ENCODE data around the gene PTCH1.

PTCH1 gene

DNA sequence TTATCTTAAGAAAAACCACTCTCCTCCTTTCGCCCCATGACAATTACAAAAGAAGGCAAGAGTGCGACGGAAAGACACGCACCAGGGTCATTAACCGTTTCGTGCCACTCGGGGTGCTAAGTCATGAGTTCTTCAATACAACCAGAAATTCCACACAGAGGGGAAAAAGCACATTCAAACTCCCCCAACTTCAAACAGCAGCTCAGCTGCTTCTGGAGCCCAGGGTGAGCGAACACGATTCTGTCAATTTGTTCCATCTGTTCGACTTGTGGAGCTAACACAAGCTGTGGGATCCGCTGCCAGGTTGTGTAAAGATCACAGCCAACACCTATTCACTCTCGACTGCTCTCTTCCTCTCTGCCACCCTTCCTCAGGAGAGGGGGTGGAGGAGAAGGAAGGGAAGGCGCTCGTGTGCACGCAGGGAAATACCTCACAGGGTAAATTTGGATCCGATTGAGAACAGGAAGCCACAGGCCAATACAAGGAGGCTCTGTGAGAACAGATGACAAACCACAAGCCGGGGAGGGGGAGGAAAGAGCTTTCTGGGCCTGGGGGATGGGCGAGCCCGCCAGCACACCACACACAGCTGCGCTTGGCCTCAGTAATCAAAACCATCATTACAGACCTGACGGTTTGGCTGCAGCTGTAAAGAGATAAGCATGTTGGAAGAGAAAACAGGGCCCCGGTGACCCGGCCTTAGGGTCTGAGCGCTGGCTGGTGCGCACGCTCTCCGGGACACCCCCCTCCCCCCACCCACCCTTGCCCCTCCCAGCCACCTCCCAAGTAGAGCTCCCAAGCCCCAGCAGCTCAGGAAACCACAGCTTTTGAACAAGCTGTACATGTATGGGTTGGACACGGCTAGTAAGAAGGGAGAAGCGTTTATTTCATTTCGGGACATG is 54.3 kb downstream of the PTCH1 start:
- no peak for DNase-seq

DNA sequence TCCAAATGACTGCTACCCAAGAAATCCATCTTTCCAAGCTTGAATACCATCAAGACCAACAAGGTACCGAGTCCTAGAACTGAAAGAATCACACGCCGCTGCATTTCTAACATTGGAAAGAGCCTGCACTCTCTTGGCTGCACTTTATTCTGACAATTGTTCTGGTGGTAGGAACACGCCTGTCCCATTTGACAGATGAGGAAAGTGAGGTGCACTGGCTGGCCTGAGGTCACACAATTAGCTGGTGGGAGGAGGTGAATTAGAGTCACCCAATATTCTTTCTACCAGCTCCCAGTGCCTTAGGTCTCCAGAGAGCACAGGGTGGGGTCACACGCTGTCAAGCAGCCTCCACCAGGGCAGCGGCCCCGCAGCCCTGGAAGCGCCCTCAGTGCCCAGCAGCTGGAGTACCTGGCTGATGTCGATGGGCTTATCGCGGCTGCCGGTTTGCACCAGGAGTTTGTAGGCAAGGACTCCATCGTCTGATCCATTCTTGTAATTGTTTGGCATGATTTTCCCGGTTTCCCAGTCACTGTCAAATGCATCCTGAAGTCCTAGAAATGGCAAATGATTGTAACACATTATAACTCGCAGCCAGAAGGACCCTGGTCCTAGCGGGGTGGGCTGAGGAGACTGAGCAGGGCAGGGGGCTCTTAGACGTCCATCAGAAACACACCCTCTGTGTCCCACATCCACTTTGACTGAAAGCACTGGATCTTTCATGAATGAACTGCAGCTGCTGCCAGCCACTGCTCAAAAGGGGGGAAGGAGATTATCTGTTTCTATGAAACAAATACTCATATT is 55.1 kb downstream of the PTCH1 start:
- no peak for DNase-seq

DNA sequence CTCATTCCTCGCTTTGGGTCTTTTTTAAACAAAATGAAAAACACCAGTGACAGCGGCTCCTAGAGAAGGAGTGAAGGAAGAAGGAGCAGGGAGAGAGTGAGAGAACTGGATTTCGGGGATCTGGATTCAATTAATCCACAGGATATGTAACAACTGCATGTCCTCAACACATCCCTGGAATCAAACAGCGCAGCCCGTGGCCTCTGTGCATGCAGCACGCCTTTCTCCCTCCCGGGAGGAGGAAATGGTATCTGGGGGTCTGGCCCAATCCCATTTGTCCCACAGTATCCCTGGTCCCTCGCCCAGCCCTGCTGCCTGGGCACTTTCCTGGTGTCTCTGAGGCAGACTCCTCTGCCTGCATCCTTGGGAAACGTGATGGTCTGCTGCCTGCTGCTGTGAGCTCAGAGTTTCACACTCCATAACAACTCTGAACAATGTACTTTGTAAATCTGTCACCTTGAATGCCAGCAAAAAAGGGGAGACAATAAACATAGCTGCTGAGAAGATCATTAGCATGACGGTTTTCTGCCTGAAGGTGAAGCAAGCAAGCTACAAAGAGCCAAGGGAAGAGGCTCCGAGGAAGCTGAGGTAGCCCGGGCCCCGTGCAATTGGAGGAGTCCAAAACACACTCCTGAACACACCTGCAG is 56.1 kb downstream of the PTCH1 start:
- DNase-seq: no peak

DNA sequence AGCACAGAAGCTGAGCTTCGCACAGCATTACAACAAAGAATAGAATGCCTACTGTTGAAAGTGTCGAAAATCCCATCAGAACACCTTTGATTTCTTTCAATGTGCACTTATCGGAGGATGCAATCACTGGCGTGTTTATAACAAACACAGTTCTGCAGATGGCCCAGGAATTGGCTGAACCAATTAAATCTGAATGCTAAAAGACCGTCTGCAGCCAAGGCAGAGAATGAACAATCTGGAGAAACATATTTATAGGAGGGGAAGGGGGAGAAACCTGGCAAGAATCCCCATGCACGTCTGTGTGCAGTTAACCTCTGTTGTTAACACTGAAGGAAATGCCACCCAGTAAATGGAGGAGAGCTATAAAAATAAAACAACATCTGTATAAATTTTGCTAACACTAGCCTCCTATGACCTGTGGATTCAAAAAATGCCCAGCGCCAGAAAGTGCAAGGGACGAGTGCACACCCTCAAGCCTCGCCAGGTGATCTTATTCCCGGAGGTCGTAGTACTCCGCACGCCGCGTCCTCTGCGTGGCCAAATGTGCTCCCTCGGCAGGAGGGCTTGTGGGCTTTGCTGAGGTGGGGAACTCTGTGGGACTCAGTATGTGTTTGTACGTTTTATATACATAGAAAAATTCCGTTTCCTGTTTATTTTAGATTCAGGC is 56.8 kb downstream of the PTCH1 start:
- DNase-seq: no peak

DNA sequence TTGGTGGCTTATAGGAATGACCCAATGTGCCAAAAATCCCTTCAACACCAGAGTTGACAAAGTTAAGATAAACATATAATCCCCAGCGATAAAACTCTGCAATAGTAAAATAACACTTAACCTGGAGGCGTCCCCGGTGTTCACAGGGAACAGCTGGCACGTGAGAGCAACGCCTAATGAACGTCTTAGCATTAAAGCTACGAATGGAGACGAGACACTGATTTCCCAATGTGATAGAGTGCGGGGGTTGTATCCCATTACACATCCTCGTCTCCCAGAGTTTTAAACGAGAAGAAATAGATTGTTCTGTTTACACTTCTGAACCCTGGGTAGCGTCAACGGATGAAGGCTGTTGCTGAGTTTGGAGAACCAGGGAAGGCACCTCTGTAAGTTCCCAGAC is 57.6 kb downstream of the PTCH1 start:
- DNase-seq: no peak

DNA sequence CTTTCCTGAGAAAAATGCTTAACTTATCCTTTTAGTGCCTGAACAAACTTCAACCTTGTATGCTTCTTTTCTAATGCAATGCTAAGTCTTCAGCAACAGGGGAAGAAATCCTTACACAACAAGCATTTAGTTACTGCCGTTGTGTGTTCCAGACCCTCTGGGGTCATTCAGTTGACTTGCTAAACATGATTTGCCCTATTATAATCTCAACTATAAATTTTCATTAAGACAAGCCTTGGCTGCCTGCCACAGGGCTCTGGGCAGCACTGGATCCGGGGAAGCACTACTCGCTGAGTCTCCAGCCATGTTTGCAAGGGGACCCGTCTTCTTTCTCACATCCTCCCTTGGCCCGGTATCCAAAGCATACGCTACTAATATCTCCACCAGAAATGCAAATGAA is 58.1 kb downstream of the PTCH1 start:
- DNase-seq: no peak

DNA sequence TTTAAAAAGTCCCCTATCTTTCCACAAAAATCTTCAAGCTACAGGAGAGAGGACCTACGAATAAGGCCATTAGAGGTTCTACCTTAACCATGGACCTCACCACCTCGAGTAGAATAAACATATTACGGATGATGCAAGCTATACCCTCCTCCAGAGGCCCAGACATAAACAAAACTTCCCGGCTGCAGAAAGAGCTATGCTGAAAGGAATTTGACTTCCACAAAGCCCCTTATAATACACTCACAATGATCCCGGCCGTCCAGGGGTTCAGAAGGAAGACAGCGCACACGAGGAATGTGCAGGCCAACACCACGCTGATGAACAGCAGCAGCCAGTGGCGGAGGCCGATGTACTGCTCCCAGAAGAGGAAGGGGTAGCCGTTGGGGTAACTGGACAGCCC is 59.0 kb downstream of the PTCH1 start:
- no peak for DNase-seq

DNA sequence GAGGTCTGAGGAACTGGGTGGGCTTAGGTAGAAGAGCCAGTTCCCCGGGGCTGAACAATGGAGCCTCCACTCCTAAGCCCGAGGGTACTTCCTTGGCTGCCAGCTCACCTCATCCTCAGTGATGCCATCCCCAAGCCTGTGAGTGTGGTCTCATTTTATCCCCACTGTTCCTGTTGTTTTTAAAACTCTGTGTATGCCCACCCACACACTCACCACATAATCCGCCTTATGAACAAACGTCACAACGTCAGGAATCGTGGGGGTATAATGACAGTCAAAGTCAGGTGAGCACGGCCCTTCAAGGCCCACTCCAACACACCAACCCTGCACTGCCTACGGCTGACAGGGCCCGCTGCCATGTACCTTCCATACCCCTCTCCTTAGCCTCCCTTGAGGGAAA is 61.1 kb downstream of the PTCH1 start:
- no peak for DNase-seq

DNA sequence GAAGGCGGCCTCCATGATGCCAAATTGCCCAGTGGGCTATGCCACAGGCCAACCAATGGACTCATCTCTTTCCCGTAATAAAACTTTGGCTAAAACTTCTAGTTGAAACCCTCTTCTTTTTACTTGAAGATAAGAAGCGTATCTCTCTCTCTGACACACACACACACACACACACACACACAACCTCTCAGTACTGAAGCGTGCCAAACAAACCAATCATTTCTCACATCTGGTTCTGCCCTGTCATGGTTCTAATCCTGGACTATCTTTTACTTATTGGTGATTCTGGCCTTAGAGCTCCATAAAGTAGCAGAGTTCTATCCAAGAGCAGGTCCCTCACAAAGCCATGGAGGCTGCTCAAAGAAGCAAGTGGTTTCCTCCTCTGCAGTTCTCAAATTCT is 64.6 kb downstream of the PTCH1 start:
- DNase-seq: no peak

DNA sequence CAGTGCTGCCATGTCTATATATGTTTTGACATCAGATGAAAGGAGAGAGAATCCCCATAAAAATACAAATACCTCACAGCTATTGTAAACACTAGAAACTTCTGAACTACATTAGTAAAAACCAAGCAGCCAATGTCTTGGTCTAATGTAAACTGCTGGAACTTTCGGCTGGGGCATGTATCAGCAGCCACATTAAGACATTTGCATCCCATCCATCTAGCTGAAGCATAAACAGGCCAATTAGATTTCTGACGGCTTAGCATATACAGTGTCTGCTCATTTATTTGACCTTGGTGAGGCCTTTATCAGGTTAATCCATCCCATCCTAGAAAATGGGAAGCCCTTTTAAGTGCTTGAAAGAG is 65.7 kb downstream of the PTCH1 start:
- no peak for DNase-seq

DNA sequence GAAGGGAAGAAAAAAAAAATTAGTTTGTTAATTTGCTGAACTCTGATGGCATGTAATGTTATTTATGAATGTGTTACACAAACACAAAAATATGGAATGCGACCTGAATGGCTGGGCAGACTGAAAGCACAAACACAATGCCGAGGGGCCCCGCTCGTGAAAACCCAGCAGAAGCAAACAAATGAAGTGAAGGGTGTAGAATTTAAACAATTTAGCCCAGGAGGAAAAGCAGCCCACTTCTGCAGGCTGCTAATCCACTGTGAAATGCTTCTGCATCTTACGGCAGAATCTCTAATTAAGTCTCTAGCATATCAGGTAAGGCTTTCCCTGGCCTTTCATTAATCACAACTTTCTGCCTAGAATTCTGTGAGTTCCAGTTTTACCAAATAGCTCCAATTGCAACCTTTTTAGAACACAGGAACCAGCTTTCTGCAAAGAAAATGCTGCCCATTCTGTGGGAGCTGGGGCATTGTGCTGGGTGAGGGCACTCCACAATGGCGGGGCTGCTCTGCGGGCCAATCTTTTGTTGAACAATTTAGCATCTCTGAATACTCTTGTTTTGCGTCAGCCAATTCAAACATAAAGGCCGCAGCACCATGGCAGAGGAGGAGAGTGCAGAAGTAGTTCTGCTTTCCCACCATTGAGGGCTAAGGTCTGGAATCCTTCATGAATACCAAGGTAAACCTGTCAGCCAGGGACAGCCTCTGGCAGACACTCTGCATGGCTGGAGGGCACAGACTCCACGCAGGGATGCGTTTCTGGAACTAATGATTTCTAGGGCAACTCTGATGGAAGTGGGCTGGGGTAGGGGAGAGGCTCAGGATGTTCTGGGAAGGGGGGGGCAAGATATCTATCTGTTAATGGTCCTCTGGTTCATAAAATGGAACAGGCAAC is 66.4 kb downstream of the PTCH1 start:
- no peak for DNase-seq

DNA sequence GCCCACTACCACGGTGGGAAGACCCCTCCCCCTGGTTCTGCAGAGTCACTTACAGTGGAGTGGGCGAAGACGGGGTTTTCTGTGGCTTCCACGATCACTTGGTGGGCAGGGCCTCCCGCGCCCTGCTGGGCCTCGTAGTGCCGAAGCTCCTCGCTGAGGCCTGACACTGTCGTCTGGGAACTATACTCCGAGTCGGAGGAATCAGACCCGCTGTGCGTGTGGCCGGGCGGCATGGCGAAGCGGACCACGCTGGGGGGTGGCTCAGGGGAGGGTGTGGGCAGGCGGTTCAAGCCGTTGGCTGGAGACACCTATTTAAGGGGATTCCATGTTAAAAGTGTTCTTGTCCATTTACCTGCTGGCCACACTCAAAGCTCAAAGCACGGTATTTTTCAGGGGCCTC is 67.8 kb downstream of the PTCH1 start:
- DNase-seq: no peak

DNA sequence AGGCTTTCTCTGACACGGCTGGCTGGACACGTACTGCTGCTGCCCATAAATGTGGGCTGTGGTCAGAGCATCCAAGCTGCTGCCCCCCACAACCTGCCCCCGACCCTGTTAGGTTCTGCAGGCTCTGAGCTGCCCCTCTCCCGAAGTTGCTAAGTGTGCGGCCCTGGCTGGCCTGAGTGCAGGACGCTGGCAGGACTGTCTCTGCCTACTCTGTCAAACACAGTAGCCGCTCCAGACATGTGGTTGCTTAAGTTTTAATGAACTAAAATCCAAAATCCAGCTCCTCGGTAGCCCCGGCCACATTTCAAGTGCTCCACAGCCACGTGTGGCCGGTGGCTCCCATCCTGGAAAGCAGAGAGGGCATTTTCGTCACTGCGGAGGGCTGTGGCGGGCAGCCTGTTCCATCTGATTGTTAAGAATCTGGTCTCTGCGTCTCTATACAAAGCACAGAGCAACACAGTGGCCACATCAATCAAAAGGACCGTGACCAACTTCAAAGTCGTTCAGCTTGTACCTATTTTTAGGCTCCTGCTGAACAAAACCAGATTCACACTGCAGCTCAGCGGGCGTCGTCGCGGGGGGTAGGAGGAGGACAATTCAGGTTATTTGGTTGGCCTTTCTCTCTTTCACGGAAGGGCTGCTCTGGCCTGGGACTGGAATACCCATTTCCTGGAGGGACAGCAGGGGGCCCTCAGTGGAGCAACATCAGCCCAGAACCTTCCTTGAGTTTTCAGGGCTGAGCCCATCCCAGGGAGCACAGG is 68.9 kb downstream of the PTCH1 start:
- no peak for DNase-seq

DNA sequence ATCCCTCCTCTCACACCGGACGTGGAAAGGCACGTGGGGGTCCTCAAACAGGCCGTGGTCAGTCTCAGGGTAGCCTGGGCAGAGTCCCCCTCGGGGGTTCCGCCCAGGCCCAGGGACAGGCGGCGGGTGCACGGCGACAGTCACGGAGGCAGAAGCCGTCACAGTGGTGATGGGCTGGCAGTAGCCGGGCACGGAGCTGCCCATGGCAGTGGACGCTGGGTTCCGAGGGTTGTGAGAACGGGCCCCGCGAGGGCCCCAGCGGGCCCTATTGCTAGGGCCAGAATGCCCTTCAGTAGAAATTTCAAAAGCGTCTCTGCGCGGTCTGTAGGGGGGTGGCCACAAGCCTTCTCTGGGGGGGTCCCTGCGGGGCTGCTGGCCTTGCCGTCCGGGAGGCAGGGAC is 69.8 kb downstream of the PTCH1 start:
- DNase-seq: no peak

DNA sequence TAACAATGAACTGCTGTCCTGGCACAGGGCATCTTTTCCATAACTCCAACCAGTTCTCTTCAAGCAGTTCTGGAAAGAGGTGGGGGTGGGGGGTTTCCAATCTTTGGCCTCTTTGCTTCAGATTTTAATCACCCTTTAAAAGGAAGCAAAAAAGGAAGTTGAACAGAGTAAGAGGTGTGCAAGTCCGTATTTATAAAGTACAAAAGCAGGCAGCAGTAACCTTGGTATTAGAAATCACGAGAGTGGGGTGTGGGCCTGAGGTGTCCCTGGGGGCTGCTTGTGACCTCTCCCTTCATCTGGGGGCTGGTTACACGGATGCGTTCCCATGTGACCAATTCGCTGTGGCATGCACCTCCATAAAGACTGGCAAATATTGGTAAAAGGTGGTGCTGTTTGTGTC is 70.5 kb downstream of the PTCH1 start:
- DNase-seq: no peak

DNA sequence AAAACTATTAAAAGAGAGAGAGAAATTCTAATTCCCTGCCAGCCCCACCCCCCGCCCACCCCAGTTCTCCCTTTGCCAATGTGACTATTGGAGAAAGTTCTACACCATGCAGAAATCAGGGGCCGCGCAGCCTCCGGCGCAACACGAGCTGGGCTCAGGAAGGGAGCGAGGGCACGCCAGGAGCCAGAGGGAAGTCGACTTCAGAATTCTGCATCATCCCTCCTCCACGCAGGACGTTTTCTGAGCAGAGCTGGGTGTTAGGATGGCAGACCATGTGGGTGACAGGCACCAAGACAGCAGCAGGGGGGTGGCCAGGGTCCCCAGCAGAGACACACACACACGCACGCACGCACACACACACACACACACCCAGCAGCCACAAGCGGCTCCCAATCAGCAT is 72.6 kb downstream of the PTCH1 start:
- no peak for DNase-seq

DNA sequence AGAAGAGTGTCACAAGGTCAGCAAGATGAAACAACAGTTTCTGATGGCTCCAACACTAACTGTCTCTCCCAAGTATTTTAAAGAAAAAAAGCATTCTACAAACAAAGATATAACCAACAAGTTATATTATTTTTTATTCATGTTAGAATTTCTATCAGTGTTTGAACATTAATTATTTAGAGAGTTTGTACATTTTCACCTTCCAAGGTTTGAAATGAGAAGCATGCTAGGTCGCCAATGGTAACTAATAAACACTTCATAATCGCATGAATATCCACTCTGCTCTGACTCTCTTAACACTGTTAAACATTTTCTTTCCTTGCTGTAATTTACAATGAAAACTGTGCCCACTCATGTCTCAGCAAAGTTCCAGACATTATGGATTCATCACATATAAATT is 73.5 kb downstream of the PTCH1 start:
- no peak for DNase-seq

DNA sequence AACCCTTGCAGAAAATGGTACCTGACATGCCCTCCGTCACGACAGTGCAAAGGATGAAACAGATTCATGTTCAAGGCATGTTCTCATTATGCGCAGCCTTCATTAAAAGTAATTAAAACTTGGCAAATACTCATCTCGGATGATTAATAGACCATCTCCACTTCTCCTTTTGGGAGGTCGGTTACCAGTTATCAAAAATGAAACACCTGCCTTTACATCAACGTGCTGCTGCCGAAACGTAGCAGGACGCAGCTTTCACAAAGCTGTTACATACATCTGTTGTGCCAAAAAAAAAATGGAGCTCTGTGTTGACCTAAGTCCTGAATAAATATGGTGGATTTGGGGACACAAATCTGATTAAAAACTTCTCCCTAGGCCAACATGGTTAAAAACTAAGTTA is 75.7 kb downstream of the PTCH1 start:
- DNase-seq: no peak

DNA sequence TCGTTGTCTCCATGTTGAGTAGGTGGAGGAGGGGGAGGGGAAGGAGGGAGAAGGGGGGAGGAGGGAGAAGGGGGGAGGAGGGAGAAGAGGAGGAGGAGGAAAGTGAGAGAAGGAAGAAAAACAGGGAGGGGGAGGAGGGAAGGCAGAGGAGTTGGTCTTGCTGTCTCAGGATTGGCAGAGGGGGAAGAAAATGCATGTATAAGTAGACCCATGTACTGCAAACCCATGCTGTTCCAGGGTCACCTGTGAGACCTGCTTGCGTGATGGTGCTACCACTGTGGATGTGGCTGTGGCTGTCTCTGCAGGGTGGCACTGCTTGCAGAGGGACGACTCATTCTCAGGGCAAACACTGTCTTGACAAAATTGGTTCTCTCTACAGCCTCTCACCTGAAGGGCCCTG is 76.3 kb downstream of the PTCH1 start:
- no peak for DNase-seq

DNA sequence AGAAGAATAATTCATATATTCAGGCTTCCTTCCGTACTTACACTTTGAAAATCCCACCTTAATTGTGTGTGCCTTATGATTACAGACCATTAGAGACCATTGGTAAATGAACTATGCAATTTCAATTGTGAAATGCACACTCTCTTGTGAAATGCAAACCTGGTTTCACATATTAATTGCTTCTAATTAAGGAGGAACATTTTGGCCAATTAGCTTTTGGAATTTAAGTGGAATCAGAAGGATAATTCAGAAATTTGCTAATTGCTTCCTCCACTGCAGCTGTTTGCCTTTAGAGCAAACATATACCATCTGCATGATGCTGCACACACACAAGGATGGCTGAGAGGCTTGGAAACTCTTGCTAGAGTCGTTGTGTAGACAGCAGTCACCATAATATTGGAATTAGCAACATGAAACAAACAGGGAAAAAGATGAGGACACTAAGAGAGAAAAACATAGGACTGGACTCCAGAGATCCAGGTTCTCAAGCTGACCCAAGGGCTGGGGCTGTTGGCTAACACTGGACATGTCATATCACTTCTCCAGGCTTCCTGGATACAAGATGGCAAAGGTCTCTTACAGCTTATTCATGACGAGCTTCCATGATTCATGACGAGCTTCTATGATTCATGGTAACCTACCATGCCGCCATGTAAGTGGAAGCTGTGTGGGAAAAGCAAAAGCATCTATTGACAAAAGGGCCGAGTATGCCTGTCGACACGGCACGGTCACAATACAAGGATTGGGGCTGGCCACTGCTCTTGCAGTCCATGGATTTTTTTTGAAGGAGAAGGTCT is 78.0 kb downstream of the PTCH1 start:
- no peak for DNase-seq

DNA sequence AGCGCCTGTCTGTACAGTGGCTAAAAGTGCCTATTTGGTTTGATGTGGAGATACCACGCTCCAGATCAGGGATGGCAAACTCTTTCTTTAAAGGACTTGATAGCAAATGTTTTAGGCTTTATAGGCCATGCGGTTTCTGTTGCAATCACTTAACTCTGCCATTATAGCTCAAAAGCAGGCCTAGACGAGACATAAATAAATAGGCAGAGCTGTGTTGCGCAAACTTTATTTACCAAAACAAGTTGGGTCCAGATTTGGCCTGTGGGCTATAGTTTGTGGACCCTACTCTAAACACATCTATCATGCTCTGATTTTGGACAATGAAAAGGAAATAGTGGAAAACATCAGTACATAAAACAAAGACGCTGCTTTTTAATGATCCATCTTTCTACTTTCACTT is 79.2 kb downstream of the PTCH1 start:
- no peak for DNase-seq
